Spinal cord (tissue), 10 donors: ENCODE data around the gene KIF7. TPM values are rescaled to one million over a fixed set of nuclear protein-coding genes. Genes with fewer than 3 reads are reported as not detected.
A peak's percentile ranks its signal among the peaks of the same experiment; 100 is the strongest.

Source experiments
- DNase-seq, 6 donors: peaks; one replicate each; pipeline versions ENCODE4 v3.0.0 to v3.0.0-alpha.2; 2013 to 2015; ENCODE audit warnings: low spot score in 6 of 6, low read depth in 4 of 6
- H3K27ac ChIP-seq: one replicate; pipeline ENCODE4 v1.5.1; 2013; ENCODE audit warnings: low read depth, low read length, control low read depth
- H3K27me3 ChIP-seq: one replicate; pipeline ENCODE4 v1.6.1; 2013; ENCODE audit warnings: low read length; ENCODE audit not compliant: control insufficient read depth, insufficient read depth
- H3K36me3 ChIP-seq: one replicate; pipeline ENCODE4 v1.6.1; 2013; ENCODE audit warnings: low read length; ENCODE audit not compliant: control insufficient read depth, insufficient read depth
- H3K4me1 ChIP-seq: one replicate; pipeline ENCODE4 v1.6.1; 2013; ENCODE audit warnings: low read length; ENCODE audit not compliant: control insufficient read depth, insufficient read depth
- H3K4me3 ChIP-seq: one replicate; pipeline ENCODE4 v1.5.1; 2013; ENCODE audit warnings: low read depth, low read length, control low read depth
- H3K9me3 ChIP-seq: one replicate; pipeline ENCODE4 v1.6.1; 2013; ENCODE audit warnings: low read length; ENCODE audit not compliant: control insufficient read depth, insufficient read depth
- WGBS: methylation state at CpG from one replicate; pipeline ENCODE4 v1.1.5; 2013; ENCODE audit warnings: missing lambda C conversion rate; ENCODE audit not compliant: insufficient coverage; 5-methylcytosine and 5-hydroxymethylcytosine counted together
- polyA plus RNA-seq, 2 donors: library from polyadenylated mRNA; unstranded; fragments of 120-200 nt; gene quantifications; one replicate each; pipeline ENCODE4 v1.2.1, GENCODE V29; 2013; ENCODE audit not compliant: insufficient read length in 2 of 2
- total RNA-seq, 2 donors: library from RNA; depleted of rRNA in 1 of 2; stranded (reverse); fragments of 120-200 nt in 1 of 2; fragments of >200 nt in 1 of 2; gene quantifications; one replicate each; pipeline versions ENCODE4 v1.2.3 to v1.2.4, GENCODE V29; 2013 to 2014
- donor health status: healthy.

KIF7 gene
- total and polyA plus RNA-seq, 4 donors, result 5.4 to 14.7 (median 11.4) TPM

GRCh38 chr15:89652131-89652530 is 3.1 kb downstream of the KIF7 start:
- Histone ChIP-seq H3K27me3 (peaks cover 3% of the 10 kb centered on the region), H3K4me3 (no peak overlapping the region), H3K27ac (no peak overlapping the region), H3K9me3 (no peaks in the 10 kb centered on the region), H3K4me1 (peaks cover 18% of the 10 kb centered on the region), H3K36me3 (peaks cover 33% of the 10 kb centered on the region)
- DNase-seq, result no peak
- WGBS, result 92% methylated on average over 7 of the region's 7 CpGs

GRCh38 chr15:89649716-89650115 is 5.6 kb downstream of the KIF7 start:
- Histone ChIP-seq H3K4me1 (peaks cover 13% of the 10 kb centered on the region), H3K4me3 (no peak overlapping the region), H3K36me3 (peaks cover 57% of the 10 kb centered on the region), H3K27me3 (peaks cover under 1% of the 10 kb centered on the region), H3K27ac (no peak overlapping the region), H3K9me3 (no peaks in the 10 kb centered on the region)
- 92% methylated on average over 13 of the region's 15 CpGs for WGBS
- DNase-seq, result no peak

GRCh38 chr15:89649013-89649625 is 6.1 kb downstream of the KIF7 start:
- Histone ChIP-seq H3K27me3 (no peaks in the 10 kb centered on the region), H3K27ac (no peak overlapping the region), H3K4me1 (peaks cover 7% of the 10 kb centered on the region), H3K9me3 (no peaks in the 10 kb centered on the region), H3K4me3 (no peak overlapping the region), H3K36me3 (peaks cover 57% of the 10 kb centered on the region)
- 97% methylated on average over 37 of the region's 37 CpGs for WGBS
- no peak for DNase-seq

DNA sequence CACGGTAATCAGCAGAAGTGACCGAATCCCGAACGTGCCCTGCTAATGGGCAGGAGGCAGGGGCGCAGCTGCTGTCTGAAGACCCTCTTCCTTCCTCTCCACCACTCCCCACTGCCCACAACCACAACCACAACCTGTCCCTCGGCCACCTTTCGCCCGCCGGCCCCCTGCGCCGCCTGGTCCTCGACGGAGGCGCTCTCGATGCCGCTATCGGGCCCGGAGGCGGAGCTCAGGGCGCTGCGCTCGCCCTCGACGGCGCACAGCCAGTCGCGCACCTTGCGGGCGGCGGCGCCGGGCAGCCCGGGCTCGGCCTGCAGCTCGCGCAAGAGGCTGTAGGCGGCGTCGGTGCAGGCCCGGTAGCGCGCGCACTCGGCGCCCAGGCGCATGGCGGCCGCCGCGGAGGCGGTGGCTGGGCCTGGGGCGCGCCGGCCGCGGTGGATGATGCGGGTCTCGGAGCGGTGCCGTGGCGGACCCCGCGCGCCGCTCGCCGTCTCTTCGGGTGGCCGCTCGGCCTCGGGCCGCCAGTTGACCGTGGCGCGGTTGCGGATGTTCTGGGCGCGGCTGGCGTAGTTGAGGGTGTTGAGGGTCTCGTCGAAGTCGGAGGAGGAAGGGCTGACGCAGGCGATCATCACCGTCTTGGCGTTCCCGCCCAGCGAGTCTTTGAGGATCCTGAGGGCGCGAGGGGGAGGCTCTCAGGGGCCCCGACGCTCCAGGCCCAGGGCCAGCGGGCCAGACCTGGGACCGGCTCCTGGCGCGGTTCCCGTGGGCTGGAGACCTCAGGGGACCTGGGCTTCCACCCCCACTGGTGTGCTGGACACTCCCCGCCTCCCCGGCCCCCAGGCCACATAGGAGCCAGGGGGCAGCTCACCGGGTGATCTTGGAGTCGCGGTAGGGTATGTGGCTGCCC is 6.9 kb downstream of the KIF7 start:
- WGBS, result 77% methylated on average over 101 of the region's 102 CpGs
- Histone ChIP-seq H3K27me3 (no peaks in the 10 kb centered on the region), H3K4me3 (no peak overlapping the region), H3K36me3 (peaks cover 57% of the 10 kb centered on the region), H3K4me1 (peaks cover 4% of the 10 kb centered on the region), H3K27ac (no peak overlapping the region), H3K9me3 (no peaks in the 10 kb centered on the region)
- no peak for DNase-seq

DNA sequence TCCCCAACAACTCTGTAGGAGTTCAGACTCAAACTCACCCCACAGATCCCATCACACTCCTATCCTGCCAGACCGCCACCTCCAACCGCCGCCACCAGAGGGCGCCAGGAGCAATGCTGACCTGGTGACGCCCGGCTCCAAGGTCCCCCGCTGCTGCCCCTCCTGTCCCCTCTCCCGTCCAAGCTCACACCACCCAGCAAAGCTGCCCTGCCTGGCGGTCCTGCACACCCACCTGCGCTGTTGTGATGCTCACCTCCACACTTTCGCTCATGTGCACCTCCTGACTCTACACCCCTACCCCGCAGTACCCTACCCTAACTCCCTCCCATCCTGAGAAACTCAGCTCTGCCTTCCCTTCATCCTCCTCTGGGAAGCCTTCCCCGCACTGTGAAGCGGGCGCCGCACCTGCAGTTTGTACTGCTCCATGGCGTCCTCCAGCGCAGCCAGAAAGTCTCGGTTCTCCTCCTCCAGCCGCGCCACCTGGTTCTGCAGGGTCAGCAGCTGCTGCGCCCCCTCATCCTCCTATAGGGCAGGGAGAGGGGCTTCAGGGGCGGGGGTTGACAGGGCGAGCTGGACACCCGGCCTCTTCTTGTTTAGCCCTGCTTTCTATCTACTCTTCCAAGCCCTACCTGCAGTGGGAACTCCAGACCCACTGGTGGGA is 7.9 kb downstream of the KIF7 start:
- H3K36me3 ChIP-seq, result peaks cover 53% of the 10 kb centered on the region
- WGBS, result 49% methylated on average over 21 of the region's 25 CpGs

DNA sequence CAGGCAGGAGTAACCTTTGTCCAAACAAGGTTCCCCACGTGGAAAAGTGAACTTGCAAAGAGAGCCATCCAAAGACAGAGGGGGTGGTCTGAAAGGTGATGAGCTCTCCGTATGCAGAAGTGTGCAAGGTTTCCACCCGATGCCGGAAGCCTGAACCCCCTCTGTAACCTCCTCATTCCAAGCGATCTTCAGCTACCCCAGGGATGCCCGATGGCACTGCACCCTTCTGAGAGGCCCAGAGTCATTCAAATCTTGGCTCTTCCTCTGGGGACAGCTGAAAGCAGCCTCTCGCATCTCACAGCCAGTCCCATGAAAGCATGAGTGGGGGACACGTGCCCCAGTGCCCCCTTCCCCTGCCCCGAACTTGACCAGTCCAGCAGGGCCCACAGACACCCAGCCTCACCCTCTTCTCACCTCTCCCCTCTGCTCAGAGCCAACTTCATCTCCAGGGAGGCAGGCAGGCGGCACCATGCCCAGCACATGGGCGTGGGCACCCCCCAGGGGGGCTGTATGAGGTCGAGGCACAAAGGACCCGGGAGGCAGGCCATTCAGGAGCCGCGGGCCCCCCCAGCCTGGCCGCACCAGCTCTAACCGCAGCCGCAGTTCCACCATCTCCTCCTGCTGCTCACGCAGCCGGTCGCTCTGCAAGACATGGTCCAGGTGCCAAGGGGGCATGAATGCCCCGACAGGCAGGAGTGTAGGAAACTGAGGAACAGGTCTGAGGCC is 8.7 kb downstream of the KIF7 start:
- 89% methylated on average over 21 of the region's 22 CpGs for WGBS
- Histone ChIP-seq H3K4me3 (no peak overlapping the region), H3K9me3 (no peaks in the 10 kb centered on the region), H3K4me1 (peaks cover 4% of the 10 kb centered on the region), H3K27ac (no peak overlapping the region), H3K27me3 (no peaks in the 10 kb centered on the region), H3K36me3 (peaks cover 58% of the 10 kb centered on the region)
- no peak for DNase-seq

More for the DNA sequence above, 7.9 kb downstream of the KIF7 start:
- no peaks in the 10 kb centered on the region for H3K9me3 ChIP-seq
- peak in 2 of 6 donors; percentile 64 for DNase-seq
- no peak overlapping the region for H3K4me3 ChIP-seq
- peaks cover 4% of the 10 kb centered on the region for H3K4me1 ChIP-seq
- no peaks in the 10 kb centered on the region for H3K27me3 ChIP-seq
- no peak overlapping the region for H3K27ac ChIP-seq

GRCh38 chr15:89645680-89646079 is 9.6 kb downstream of the KIF7 start:
- Histone ChIP-seq H3K27ac (no peak overlapping the region), H3K4me3 (no peak overlapping the region), H3K36me3 (peaks cover 66% of the 10 kb centered on the region), H3K9me3 (no peaks in the 10 kb centered on the region), H3K4me1 (peaks cover 4% of the 10 kb centered on the region), H3K27me3 (no peaks in the 10 kb centered on the region)
- DNase-seq, result no peak
- 95% methylated on average over 8 of the region's 8 CpGs for WGBS

- DNase-seq, result no peak
- 93% methylated on average over 16 of the region's 16 CpGs for WGBS
- peaks cover 1% of the 10 kb centered on the region for H3K4me1 ChIP-seq
These were observed 13.2 kb downstream of the KIF7 start for GRCh38 chr15:89642106-89642505.

DNA sequence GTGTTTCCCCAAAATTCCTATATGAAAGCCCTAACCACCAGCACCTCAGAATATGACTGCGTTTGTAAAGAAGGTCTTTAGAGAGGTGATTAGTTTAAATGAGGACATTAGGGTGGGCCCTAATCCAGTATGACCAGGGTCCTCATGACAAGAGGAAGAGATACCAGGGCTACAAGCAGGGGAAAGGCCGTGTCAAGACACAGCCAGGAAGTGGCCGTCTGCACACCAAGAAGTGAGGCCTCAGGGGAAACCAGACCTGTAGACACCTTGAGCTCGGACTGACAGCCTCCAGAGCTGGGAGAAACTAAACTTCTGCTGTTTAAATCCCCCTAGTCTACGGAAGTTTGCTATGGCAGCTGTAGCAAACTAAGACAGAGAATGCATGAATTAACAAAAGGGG is 14.2 kb downstream of the KIF7 start:
- Histone ChIP-seq H3K4me3 (no peak overlapping the region), H3K9me3 (no peaks in the 10 kb centered on the region), H3K27ac (no peak overlapping the region), H3K4me1 (no peaks in the 10 kb centered on the region), H3K27me3 (no peaks in the 10 kb centered on the region), H3K36me3 (peaks cover 30% of the 10 kb centered on the region)
- 79% methylated on average over 2 of the region's 5 CpGs for whole genome bisulfite sequencing
- DNase-seq, result no peak

More at GRCh38 chr15:89642106-89642505, 13.2 kb downstream of the KIF7 start:
- Histone ChIP-seq H3K9me3 (no peaks in the 10 kb centered on the region), H3K27ac (no peak overlapping the region), H3K36me3 (peaks cover 41% of the 10 kb centered on the region), H3K4me3 (no peak overlapping the region), H3K27me3 (no peaks in the 10 kb centered on the region)
